ENCODE measurements around the gene GTSE1. TPM values are rescaled to one million over a fixed set of nuclear protein-coding genes. Genes with fewer than 3 reads are reported as not detected.

GTSE1 gene
- total RNA-seq, 1 experiment from 2014 or later: 20.6 TPM

- H3K9me2 ChIP-seq (replicated peaks; ENCODE audit: low read length): no peaks in the 10 kb centered on the region
- H3K79me2 ChIP-seq (ENCODE audit: low read length): no peaks in the 10 kb centered on the region
- DNase-seq (no peak), ATAC-seq (no peak)
- ChIA-PET POLR2A (ENCODE audit: unreplicated experiment) (no interaction called here), CTCF (no interaction called here)
- no peak overlapping the region for H3K4me3 ChIP-seq (ENCODE audit: low read length)
- no TSS peak for BruUV-seq (replicated peaks)
- no peaks in the 10 kb centered on the region for H3F3A ChIP-seq (ENCODE audit: low read length, unreplicated experiment)
- no peak overlapping the region; the same call in 1 of the 2 replicates for H3K9ac ChIP-seq (ENCODE audit: low read length)
- no peak overlapping the region for H2AFZ ChIP-seq (ENCODE audit: low read length)
- H3K36me3 ChIP-seq (ENCODE audit: low read depth, low read length): peaks cover 19% of the 10 kb centered on the region
- intact Hi-C loops (cut with micrococcal nuclease): no loop called here
- no peaks in the 10 kb centered on the region for H3K27me3 ChIP-seq (ENCODE audit: low read length)
- H3K4me2 ChIP-seq (ENCODE audit: low read length): no peak overlapping the region
- no peaks in the 10 kb centered on the region for H4K20me1 ChIP-seq (ENCODE audit: low read length)
- peaks cover 4% of the 10 kb centered on the region; the same call in 1 of the 2 replicates for H3K4me1 ChIP-seq (ENCODE audit: insufficient read depth, low read length)
- H3K27ac ChIP-seq (ENCODE audit: low read length): no peak overlapping the region
- TF ChIP-seq EZH2phosphoT487 (IDR thresholded peaks at IDR 0.05; ENCODE audit: borderline replicate concordance, low read length) (no peak), CTCF (conservative IDR thresholded peaks at IDR 0.05; ENCODE audit: low read depth, low read length) (no peak), EZH2 (IDR thresholded peaks at IDR 0.05; ENCODE audit: low read length, unreplicated experiment) (no peak)
- H3K9me3 ChIP-seq (ENCODE audit: low read length): no peaks in the 10 kb centered on the region
These were observed 56.9 kb downstream of the GTSE1 start for GRCh38 chr22:46353483-46354105.

GRCh38 chr22:46354176-46354992, 57.7 kb downstream of the GTSE1 start:
- peaks cover 19% of the 10 kb centered on the region for H3K36me3 ChIP-seq (ENCODE audit: low read depth, low read length)

More at GRCh38 chr22:46354176-46354992, 57.7 kb downstream of the GTSE1 start:
- POLR2A ChIA-PET (ENCODE audit: unreplicated experiment): no interaction called here
- H3K27me3 ChIP-seq (ENCODE audit: low read length): no peaks in the 10 kb centered on the region
- no peaks in the 10 kb centered on the region for H3K79me2 ChIP-seq (ENCODE audit: low read length)
- peaks cover 4% of the 10 kb centered on the region; the same call in 1 of the 2 replicates for H3K4me1 ChIP-seq (ENCODE audit: insufficient read depth, low read length)
- H3K9me3 ChIP-seq (ENCODE audit: low read length): no peaks in the 10 kb centered on the region
- H3F3A ChIP-seq (ENCODE audit: low read length, unreplicated experiment): no peaks in the 10 kb centered on the region
- no TSS peak for BruUV-seq (replicated peaks)
- no peak overlapping the region for H3K9ac ChIP-seq (ENCODE audit: low read length)
- TF ChIP-seq CTCF (conservative IDR thresholded peaks at IDR 0.05; ENCODE audit: low read depth, low read length): no peak
- no peak for TF ChIP-seq EZH2phosphoT487 (IDR thresholded peaks at IDR 0.05; ENCODE audit: borderline replicate concordance, low read length)
- TF ChIP-seq EZH2 (IDR thresholded peaks at IDR 0.05; ENCODE audit: low read length, unreplicated experiment): no peak
- DNase-seq (no peak), ATAC-seq (no peak)
- no peaks in the 10 kb centered on the region for H3K9me2 ChIP-seq (replicated peaks; ENCODE audit: low read length)
- H2AFZ ChIP-seq (ENCODE audit: low read length): no peak overlapping the region
- no peak overlapping the region for H3K4me3 ChIP-seq (ENCODE audit: low read length)
- H3K4me2 ChIP-seq (ENCODE audit: low read length): no peak overlapping the region
- CTCF ChIA-PET: no interaction called here
- H3K27ac ChIP-seq (ENCODE audit: low read length): no peak overlapping the region
- intact Hi-C loops (cut with micrococcal nuclease): no loop called here
- H4K20me1 ChIP-seq (ENCODE audit: low read length): no peaks in the 10 kb centered on the region
